Measurements from ENCODE around the gene ABCG1. TPM values are rescaled to one million over a fixed set of nuclear protein-coding genes. Genes with fewer than 3 reads are reported as not detected.
A peak's percentile ranks its signal among the peaks of the same experiment; 100 is the strongest.

The ABCG1 gene
- total RNA-seq, 1 donor from 2014 or later, result 74.9 TPM

DNA sequence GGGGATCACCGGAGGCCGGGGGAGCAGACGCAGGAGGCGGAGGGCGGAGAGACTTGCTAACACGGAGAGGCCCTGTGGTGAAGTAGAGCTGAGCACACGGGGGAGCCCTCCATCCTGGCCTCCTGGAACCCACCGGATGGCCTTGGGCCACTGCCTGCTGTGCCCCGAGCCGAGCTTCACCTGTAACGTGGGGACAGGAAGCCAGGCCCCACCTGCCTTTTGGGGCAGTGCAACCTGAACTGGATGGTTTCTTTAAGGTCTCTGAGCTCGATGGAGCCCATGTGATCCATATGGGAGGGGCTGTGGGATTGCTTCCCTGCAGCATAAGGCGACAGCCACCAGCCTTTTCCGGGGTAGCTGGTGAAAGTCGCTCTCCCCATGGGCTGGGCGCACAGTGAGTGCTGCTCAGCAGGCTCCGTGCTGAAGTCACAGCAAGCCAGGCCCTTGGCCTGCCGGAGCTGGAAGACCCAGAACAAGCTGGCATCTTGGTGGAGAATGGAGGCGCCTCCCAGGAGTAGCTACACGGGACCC, 60.5 kb downstream of the ABCG1 start:
- intact Hi-C loops (cut with DNase I), result no loop called here
- TF ChIP-seq, protein P1, sequence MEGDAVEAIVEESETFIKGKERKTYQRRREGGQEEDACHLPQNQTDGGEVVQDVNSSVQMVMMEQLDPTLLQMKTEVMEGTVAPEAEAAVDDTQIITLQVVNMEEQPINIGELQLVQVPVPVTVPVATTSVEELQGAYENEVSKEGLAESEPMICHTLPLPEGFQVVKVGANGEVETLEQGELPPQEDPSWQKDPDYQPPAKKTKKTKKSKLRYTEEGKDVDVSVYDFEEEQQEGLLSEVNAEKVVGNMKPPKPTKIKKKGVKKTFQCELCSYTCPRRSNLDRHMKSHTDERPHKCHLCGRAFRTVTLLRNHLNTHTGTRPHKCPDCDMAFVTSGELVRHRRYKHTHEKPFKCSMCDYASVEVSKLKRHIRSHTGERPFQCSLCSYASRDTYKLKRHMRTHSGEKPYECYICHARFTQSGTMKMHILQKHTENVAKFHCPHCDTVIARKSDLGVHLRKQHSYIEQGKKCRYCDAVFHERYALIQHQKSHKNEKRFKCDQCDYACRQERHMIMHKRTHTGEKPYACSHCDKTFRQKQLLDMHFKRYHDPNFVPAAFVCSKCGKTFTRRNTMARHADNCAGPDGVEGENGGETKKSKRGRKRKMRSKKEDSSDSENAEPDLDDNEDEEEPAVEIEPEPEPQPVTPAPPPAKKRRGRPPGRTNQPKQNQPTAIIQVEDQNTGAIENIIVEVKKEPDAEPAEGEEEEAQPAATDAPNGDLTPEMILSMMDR (IDR thresholded peaks at IDR 0.05), result no peak
- Histone ChIP-seq H3K27me3 (ENCODE audit: low read depth) (no peaks in the 10 kb centered on the region), H3K36me3 (peaks cover 84% of the 10 kb centered on the region), H3K4me3 (no peak overlapping the region), H3K27ac (no peak overlapping the region), H3K4me1 (no peaks in the 10 kb centered on the region), H3K9me3 (no peaks in the 10 kb centered on the region)
- no peak for DNase-seq
- no peak for ATAC-seq

DNA sequence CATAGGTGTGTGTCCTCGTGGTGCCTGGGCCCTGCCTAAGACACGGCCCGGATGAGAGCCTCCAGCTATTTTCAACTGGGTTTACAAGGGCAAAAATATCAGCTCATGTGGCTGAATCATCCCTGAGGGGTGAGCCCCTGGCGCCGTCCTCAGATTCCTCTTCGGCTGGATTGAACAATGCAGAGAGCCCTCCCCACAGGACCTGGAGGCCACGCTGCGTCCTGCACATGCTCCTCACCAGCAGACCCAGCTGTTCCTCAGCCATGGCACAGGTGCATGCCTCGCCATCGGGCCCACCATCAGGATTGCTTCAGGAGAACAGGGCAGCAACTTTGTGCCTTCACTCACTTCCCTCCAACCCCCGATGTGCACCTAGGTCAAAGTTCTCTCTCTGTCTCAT, 60.9 kb downstream of the ABCG1 start:
- Histone ChIP-seq H3K27me3 (ENCODE audit: low read depth) (no peaks in the 10 kb centered on the region), H3K9me3 (no peaks in the 10 kb centered on the region), H3K4me1 (no peaks in the 10 kb centered on the region), H3K36me3 (peaks cover 84% of the 10 kb centered on the region), H3K27ac (no peak overlapping the region), H3K4me3 (no peak overlapping the region)
- intact Hi-C loops (cut with DNase I), result no loop called here
- no peak for ATAC-seq
- DNase-seq, result no peak
- TF ChIP-seq, protein P1 (IDR thresholded peaks at IDR 0.05), result no peak

DNA sequence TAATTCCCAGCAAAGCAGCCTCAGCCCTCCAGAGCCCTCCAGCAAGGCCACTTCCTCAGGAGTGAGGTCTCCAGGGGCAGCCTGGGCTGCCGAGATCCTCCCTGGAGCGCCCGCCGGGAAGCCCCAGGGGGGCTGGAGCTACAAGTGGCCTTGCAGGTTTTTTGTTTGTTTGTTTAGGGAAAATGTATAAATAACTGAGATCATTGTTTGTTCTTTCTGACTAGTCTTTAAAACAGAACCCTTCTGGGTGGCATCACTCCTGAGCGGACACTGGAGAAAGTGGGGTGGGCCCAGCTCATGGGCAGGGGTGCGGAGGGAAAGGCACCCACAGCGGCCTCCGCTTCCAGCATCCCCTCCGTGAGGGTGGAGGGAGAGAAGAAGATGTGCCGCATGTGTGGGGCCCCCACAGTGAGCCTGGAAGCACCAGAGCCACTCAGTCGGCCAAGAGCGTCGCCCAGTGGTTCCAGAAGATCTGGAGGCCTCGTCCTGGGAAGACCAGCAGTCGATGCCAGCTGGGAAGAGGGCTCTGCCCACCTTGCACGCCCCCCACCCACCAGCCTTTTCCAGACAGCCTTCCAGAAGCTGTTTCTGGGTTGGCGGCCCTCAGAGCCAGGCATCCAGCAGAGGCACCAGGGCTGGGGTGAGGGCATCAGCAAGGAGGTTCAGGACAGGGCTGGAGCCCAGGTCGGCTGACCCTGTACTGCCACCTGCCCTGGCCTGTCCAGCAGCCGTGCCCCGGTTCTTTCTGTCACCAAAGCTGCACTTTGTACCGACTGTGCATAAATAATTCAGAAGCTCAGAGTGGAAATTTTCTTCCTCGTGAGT, 61.6 kb downstream of the ABCG1 start:
- DNase-seq (no peak), ATAC-seq (no peak)
- H3K27ac ChIP-seq, result no peak overlapping the region
- H3K9me3 ChIP-seq, result no peaks in the 10 kb centered on the region
- intact Hi-C loops (cut with DNase I), result no loop called here
- H3K4me3 ChIP-seq, result no peak overlapping the region
- TF ChIP-seq, protein P1 (IDR thresholded peaks at IDR 0.05), result no peak
- no peaks in the 10 kb centered on the region for H3K27me3 ChIP-seq (ENCODE audit: low read depth)
- H3K36me3 ChIP-seq, result peaks cover 84% of the 10 kb centered on the region
- H3K4me1 ChIP-seq, result no peaks in the 10 kb centered on the region

DNA sequence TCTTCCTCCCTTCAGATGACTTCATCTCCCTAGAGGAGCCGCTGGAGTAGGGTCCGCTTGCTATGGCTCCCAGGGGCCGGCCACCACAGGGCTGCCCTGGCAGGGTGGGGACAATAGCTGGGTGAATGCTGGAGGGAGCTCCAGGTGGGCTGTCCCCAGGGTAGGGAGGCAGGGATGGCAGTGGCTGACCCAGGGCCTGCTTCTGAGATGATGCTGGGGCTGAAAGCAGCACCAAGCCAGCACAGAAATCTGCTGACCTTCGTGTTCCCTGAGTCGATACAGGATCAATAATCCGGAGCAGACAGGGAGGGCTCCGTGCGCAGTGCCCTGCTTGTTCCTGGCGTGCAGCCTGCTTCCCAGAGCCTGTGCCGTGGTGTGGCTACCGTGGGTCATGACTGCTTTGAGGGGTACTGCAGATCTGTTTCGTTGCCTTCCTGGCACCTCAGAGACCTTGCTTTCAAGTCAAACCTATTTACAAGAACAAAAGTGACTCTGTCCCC, 62.3 kb downstream of the ABCG1 start:
- peaks cover 85% of the 10 kb centered on the region for H3K36me3 ChIP-seq
- TF ChIP-seq, protein P1 (IDR thresholded peaks at IDR 0.05), result no peak
- ATAC-seq, result no peak

DNA sequence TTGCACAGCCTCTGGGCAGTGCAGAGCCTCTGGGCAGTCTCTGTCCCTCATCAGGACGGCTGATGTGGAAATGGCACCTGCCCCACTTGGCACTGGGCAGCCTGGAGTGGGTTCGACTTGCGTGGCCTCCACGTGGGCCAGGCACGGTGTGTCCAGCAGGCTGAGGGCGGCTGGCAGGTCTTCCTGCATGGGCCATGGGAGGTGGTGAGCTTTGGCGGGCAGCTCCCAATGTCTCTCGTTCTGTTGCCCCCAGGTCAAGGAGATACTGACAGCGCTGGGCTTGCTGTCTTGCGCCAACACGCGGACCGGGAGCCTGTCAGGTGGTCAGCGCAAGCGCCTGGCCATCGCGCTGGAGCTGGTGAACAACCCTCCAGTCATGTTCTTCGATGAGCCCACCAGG, 63.1 kb downstream of the ABCG1 start:
- H3K4me1 ChIP-seq, result no peaks in the 10 kb centered on the region
- DNase-seq, result peak; percentile 43
- H3K36me3 ChIP-seq, result peaks cover 85% of the 10 kb centered on the region

More for the DNA sequence above, 62.3 kb downstream of the ABCG1 start:
- intact Hi-C loops (cut with DNase I), result no loop called here
- Histone ChIP-seq H3K4me3 (no peak overlapping the region), H3K27me3 (ENCODE audit: low read depth) (no peaks in the 10 kb centered on the region), H3K27ac (no peak overlapping the region), H3K4me1 (no peaks in the 10 kb centered on the region), H3K9me3 (no peaks in the 10 kb centered on the region)
- DNase-seq, result no peak

More for the DNA sequence above, 63.1 kb downstream of the ABCG1 start:
- Histone ChIP-seq H3K9me3 (no peaks in the 10 kb centered on the region), H3K27me3 (ENCODE audit: low read depth) (no peaks in the 10 kb centered on the region), H3K4me3 (no peak overlapping the region), H3K27ac (no peak overlapping the region)
- no peak for ATAC-seq
- intact Hi-C loops (cut with DNase I), result no loop called here
- TF ChIP-seq, protein P1 (IDR thresholded peaks at IDR 0.05), result no peak
